ENCODE results near the gene ASAH2.
"Not testable (repeated sequence)": the region's sequence is repeated elsewhere in the genome, so short reads cannot be mapped to it uniquely, and the experiment has no call there.

The ASAH2 gene

DNA sequence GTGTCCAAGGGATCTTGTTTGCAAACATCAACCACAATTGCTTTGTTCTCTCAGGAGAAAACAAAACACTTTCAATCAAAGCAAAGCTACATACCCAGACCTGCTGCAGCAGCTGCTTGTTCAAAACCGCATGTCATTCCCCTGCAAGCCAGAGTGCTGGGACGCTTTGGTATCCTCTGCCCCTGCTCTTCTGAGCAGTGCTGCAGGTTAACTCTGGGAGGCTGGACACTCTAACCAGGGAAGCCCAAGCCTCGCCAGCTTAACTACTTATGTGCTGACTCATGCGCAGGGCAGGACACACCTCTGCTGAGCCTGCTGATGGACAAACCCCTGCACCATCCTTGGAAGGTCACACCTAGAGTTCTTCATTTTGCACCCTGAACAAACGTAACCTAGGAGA is 28.2 kb upstream of the ASAH2 start:
- H3K4me3 ChIP-seq (ENCODE audit: low read length): no peak overlapping the region
- DNase-seq (ENCODE audit: low read depth): no peak
- no peak for TF ChIP-seq CTCF (conservative IDR thresholded peaks at IDR 0.05; ENCODE audit: low read length)

DNA sequence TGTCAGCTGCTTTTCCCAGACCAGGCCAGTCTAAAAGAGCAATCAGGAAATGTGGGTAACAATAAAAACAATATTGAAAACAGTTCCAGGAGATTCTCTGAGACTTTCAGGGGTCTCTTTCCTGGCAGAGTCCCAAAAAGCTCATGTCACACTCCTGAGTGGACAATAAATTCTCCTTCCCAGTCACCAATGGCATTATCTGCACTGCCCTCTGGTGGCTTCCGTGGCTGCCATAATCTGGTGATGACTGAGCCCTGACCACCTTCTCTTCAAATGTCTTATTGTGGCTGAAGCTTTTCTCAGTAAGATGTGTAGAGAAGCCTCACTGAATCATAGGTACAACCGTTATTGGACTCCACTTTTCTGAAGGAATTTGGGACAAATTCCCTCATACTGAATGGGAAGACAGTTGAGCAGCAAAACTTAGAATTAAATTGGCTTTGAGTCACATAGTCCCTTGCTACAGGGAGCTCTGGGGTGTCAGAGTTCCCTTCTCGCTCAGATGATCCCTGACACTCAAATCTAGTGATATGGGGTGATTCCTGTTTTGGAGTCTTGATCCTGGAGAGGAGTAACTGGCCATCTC is 24.4 kb upstream of the ASAH2 start:
- no peak overlapping the region for H3K4me3 ChIP-seq (ENCODE audit: low read length)
- peak; percentile 57 for TF ChIP-seq CTCF (conservative IDR thresholded peaks at IDR 0.05; ENCODE audit: low read length)
- no peak for DNase-seq (ENCODE audit: low read depth)

GRCh38 chr10:50272531-50272930 is 21.2 kb upstream of the ASAH2 start:
- DNase-seq (ENCODE audit: low read depth): no peak
- TF ChIP-seq CTCF (conservative IDR thresholded peaks at IDR 0.05; ENCODE audit: low read length): no peak
- no peak overlapping the region for H3K4me3 ChIP-seq (ENCODE audit: low read length)

DNA sequence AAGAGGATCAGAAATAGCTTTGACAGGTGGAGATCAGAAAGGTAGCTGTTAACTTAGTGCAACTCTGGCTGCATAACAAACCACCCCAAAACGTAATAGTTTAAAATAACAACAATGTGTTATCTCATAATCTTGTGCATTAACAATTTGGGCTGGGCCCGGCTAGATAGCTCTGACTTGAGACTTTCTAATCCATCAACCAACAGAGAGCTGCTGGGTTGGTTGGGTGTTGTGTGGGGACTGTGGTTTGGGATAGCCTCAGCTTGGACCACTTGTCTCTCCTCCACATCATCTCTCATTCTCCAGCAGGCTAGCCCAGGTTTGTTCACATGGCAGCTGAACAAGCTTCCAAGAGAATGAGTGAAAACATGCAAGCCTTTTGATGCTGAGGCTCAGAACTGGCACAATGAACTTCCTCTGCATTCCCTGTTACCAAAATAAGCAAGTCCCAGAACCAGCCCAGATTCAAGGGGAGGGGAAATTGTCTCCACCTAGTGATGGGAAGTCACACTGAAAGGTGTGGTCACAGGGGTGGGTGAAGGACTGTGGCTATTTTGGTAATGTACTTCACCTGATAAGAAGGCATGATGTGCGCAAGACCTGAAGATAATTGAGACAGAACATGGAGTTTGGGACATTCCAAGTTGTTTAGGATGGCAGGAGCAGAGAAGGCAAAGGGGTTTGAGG is 20.4 kb upstream of the ASAH2 start:
- DNase-seq (ENCODE audit: low read depth): no peak
- H3K4me3 ChIP-seq (ENCODE audit: low read length): no peak overlapping the region
- TF ChIP-seq CTCF (conservative IDR thresholded peaks at IDR 0.05; ENCODE audit: low read length): no peak

DNA sequence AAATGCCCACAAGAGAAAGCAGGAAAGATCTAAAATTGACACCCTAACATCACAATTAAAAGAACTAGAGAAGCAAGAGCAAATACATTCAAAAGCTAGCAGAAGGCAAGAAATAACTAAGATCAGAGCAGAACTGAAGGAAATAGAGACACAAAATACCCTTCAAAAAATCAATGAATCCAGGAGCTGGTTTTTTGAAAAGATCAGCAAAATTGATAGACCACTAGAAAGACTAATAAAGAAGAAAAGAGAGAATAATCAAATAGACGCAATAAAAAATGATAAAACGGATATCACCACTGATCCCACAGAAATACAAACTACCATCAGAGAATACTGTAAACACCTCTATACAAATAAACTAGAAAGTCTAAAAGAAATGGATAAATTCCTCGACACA is 16.6 kb upstream of the ASAH2 start:
- not testable (repeated sequence) for H3K4me3 ChIP-seq (ENCODE audit: low read length); DNase-seq (ENCODE audit: low read depth)

DNA sequence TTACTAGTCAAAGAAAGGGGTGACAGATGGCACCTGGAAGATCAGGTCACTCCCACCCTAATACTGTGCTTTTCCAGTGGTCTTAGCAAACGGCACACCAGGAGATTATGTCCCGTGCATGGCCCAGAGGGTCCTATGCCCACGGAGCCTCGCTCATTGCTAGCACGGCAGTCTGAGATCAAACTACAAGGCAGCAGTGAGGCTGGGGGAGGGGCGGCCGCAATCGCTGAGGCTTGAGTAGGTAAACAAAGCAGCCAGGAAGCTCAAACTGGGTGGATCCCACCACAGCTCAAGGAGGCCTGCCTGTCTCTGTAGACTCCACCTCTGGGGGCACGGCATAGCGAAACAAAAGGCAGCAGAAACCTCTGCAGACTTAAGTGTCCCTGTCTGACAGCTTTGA is 11.3 kb upstream of the ASAH2 start:
- not testable (repeated sequence) for DNase-seq (ENCODE audit: low read depth); H3K4me3 ChIP-seq (ENCODE audit: low read length)

GRCh38 chr10:50260791-50261281 is 9.5 kb upstream of the ASAH2 start:
- no peak overlapping the region for H3K4me3 ChIP-seq (ENCODE audit: low read length)
- no peak for DNase-seq (ENCODE audit: low read depth)
- TF ChIP-seq CTCF (conservative IDR thresholded peaks at IDR 0.05; ENCODE audit: low read length): no peak

GRCh38 chr10:50254479-50254878 is 3.2 kb upstream of the ASAH2 start:
- H3K4me3 ChIP-seq (ENCODE audit: low read length): no peak overlapping the region
- TF ChIP-seq CTCF (conservative IDR thresholded peaks at IDR 0.05; ENCODE audit: low read length): no peak
- no peak for DNase-seq (ENCODE audit: low read depth)
